ENCODE results near the gene PKP4.

DNA sequence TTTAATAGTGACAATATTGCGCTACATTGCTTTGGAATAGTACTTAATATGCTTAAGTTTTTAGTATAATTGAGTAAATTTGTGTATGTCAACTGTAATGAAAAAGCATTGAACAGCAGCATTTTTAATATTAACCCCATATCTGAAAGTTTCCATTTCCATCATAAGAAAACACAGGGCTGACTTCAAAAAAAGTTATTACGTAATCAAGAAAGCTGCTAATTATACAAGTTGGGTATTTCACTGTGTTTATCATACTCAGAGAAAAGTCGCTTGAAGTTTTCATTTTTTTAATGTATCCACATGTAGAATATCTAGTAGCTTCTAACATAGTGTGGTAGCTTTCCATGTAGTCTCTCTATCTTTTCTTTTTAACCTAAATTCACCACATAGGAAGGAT lies 146.5 kb downstream of the PKP4 start:
- TF ChIP-seq EZH2 (IDR thresholded peaks at IDR 0.05; ENCODE audit: insufficient read depth, poor library complexity, severe bottlenecking) (no peak), EZH2phosphoT487 (IDR thresholded peaks at IDR 0.05; ENCODE audit: insufficient read depth, low read depth) (no peak)

All from GM23248 (cell line).